NB4 (cell line): ENCODE measurements around the gene SPEM2.

Experiments
- DNase-seq: peaks from one replicate; pipeline ENCODE4 v3.0.0; 2010; ENCODE audit warnings: low read depth
- H3K4me3 ChIP-seq: one replicate; pipeline ENCODE4 v1.5.1; 2011; ENCODE audit warnings: mild to moderate bottlenecking, low read depth, low read length, moderate library complexity
- CTCF ChIP-seq: IDR thresholded peaks from one replicate; pipeline ENCODE4 v1.5.1; 2012; ENCODE audit warnings: low read depth, low read length
- MAX ChIP-seq: IDR thresholded peaks from 2 replicates; pipeline ENCODE4 v1.6.1; 2011; ENCODE audit warnings: low read depth, low read length
- MYC ChIP-seq: IDR thresholded peaks from 2 replicates; pipeline ENCODE4 v1.6.1; 2011; ENCODE audit warnings: low read depth, low read length
- POLR2A ChIP-seq: IDR thresholded peaks from 2 replicates; pipeline ENCODE4 v1.6.1; 2011; ENCODE audit warnings: mild to moderate bottlenecking; ENCODE audit not compliant: insufficient read length; ENCODE audit errors: extremely low read depth

Gene SPEM2

GRCh38 chr17:7409716-7410115 is 15.7 kb upstream of the SPEM2 start:
- no peak for DNase-seq
- no peak for TF ChIP-seq POLR2A
- no peak for TF ChIP-seq CTCF
- TF ChIP-seq MAX = no peak
- TF ChIP-seq MYC = no peak
- no peak overlapping the region for H3K4me3 ChIP-seq

GRCh38 chr17:7410634-7411426 is 14.6 kb upstream of the SPEM2 start:
- no peak for DNase-seq
- no peak overlapping the region for H3K4me3 ChIP-seq

GRCh38 chr17:7411427-7411750 is 14.0 kb upstream of the SPEM2 start:
- no peak for TF ChIP-seq CTCF
- TF ChIP-seq MYC = no peak
- TF ChIP-seq POLR2A = no peak
- no peak for TF ChIP-seq MAX
- no peak overlapping the region for H3K4me3 ChIP-seq
- no peak for DNase-seq

More at GRCh38 chr17:7410634-7411426, 14.6 kb upstream of the SPEM2 start:
- TF ChIP-seq POLR2A = no peak
- TF ChIP-seq MAX = no peak
- TF ChIP-seq CTCF = no peak
- no peak for TF ChIP-seq MYC

GRCh38 chr17:7413346-7413985 is 11.9 kb upstream of the SPEM2 start:
- TF ChIP-seq CTCF (no peak), MYC (no peak), POLR2A (no peak), MAX (no peak)
- no peak overlapping the region for H3K4me3 ChIP-seq
- no peak for DNase-seq

GRCh38 chr17:7414837-7415236 is 10.6 kb upstream of the SPEM2 start:
- no peak overlapping the region for H3K4me3 ChIP-seq
- TF ChIP-seq POLR2A = no peak
- TF ChIP-seq CTCF = no peak
- TF ChIP-seq MYC = no peak
- no peak for TF ChIP-seq MAX
- DNase-seq = no peak
